Common myeloid progenitor, CD34-positive (primary cell): ENCODE results near the gene DENND1A.

Experiments
- CTCF ChIA-PET: fragments of 350-600 bp; sonication (Branson Sonifier 250); formaldehyde crosslinking; loops from one replicate; lab custom pipeline; 2021; ENCODE audit warnings: antibody characterized with exemption; lab: Charles Lee
- POLR2A ChIA-PET: fragments of 350-600 bp; sonication (Branson Sonifier 250); formaldehyde crosslinking; loops from one replicate; lab custom pipeline; 2021; ENCODE audit warnings: antibody characterized with exemption; lab: Charles Lee
- DNase-seq, 3 donors: peaks; one replicate each; pipeline versions ENCODE4 v3.0.0 to v3.0.0-alpha.2; 2013
- H3K27ac ChIP-seq, 2 experiments: 1 replicate in 1 of 2; 2 replicates in 1 of 2; pipeline ENCODE4 v1.7.0; 2013; ENCODE audit warnings: inconsistent platforms in 2 of 2, low read length in 2 of 2, mild to moderate bottlenecking in 2 of 2, low read depth in 1 of 2, moderate library complexity in 1 of 2; ENCODE audit not compliant: severe bottlenecking in 2 of 2, insufficient read depth in 1 of 2, poor library complexity in 1 of 2
- H3K27me3 ChIP-seq, 5 experiments: replicated peaks in 2 of 5; 1 replicate in 3 of 5; 2 replicates in 2 of 5; pipeline versions ENCODE4 v1.6.1 to v1.7.0; 2013; ENCODE audit warnings: low read length in 4 of 5, mild to moderate bottlenecking in 2 of 5, moderate library complexity in 2 of 5, inconsistent platforms in 1 of 5; ENCODE audit not compliant: insufficient read depth in 5 of 5, control insufficient read depth in 4 of 5
- H3K36me3 ChIP-seq, 4 experiments: 1 replicate in 2 of 4; 2 replicates in 2 of 4; pipeline versions ENCODE4 v1.6.1 to v1.7.0; 2013; ENCODE audit warnings: low read length in 3 of 4, control low read depth in 1 of 4, mild to moderate bottlenecking in 1 of 4; ENCODE audit not compliant: control insufficient read depth in 4 of 4, insufficient read depth in 4 of 4
- H3K4me1 ChIP-seq, 4 experiments: 1 replicate in 3 of 4; 2 replicates in 1 of 4; pipeline versions ENCODE4 v1.6.1 to v1.7.1; 2013; ENCODE audit warnings: low read length in 3 of 4, mild to moderate bottlenecking in 3 of 4, control low read depth in 1 of 4, inconsistent platforms in 1 of 4, moderate library complexity in 1 of 4; ENCODE audit not compliant: control insufficient read depth in 4 of 4, insufficient read depth in 4 of 4; ENCODE audit errors: control extremely low read depth in 1 of 4
- H3K4me3 ChIP-seq, 7 experiments: 1 replicate in 4 of 7; 2 replicates in 3 of 7; pipeline versions ENCODE4 v1.5.1 to v1.7.0; 2013; ENCODE audit warnings: mild to moderate bottlenecking in 7 of 7, low read length in 6 of 7, moderate library complexity in 6 of 7, inconsistent platforms in 2 of 7, low read depth in 2 of 7, control low read depth in 1 of 7; ENCODE audit not compliant: insufficient read depth in 4 of 7, control insufficient read depth in 1 of 7; ENCODE audit errors: extremely low read depth in 1 of 7
- H3K9me3 ChIP-seq, 5 experiments: 1 replicate in 4 of 5; 2 replicates in 1 of 5; pipeline versions ENCODE4 v1.6.1 to v1.7.1; 2013; ENCODE audit warnings: low read length in 4 of 5, mild to moderate bottlenecking in 2 of 5, inconsistent platforms in 1 of 5, low read depth in 1 of 5, moderate library complexity in 1 of 5; ENCODE audit not compliant: control insufficient read depth in 4 of 5, insufficient read depth in 2 of 5; ENCODE audit errors: control extremely low read depth in 1 of 5
- WGBS: methylation state at CpG from one replicate; pipeline ENCODE4 v1.1.5; 2013; ENCODE audit not compliant: insufficient coverage; 5-methylcytosine and 5-hydroxymethylcytosine counted together

The DENND1A gene

DNA sequence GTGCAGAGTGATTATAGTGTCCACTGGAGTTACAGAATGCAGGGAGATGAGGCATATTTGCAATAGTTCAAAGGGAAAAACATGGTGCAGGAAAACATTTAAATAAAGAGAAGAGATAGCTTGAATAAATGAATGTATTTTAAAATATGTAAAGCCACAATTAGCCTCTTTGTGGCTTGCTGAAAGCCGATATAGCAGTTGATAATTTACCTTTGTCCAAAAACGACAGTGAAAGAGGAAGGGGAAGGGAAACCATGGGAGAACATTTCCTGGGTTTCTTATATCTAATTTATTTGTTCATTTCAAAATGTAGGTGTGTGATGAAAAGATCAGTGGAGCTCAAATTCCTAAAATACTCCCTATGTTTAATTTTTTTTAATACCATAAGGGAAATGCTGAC lies 156.1 kb downstream of the DENND1A start:
- no peaks in the 10 kb centered on the region for H3K36me3 ChIP-seq
- CTCF ChIA-PET: no interaction called here
- no peak overlapping the region for H3K27ac ChIP-seq
- H3K9me3 ChIP-seq: no peaks in the 10 kb centered on the region
- POLR2A ChIA-PET: no interaction called here
- H3K4me3 ChIP-seq: no peak overlapping the region
- WGBS: no CpG with 5 or more reads among the region's 2 CpGs
- DNase-seq: no peak
- no peaks in the 10 kb centered on the region for H3K27me3 ChIP-seq
- H3K4me1 ChIP-seq: peaks cover 0 to 20% (median 8%) of the 10 kb centered on the region in 4 experiments

- ChIA-PET CTCF (no interaction called here), POLR2A (no interaction called here)
- Histone ChIP-seq H3K4me1 (peaks cover 0 to 20% (median 8%) of the 10 kb centered on the region in 4 experiments), H3K27ac (no peak overlapping the region), H3K9me3 (no peaks in the 10 kb centered on the region), H3K36me3 (no peaks in the 10 kb centered on the region), H3K27me3 (no peaks in the 10 kb centered on the region), H3K4me3 (no peak overlapping the region)
- WGBS: 100% methylated on average over 1 of the region's 1 CpG
- no peak for DNase-seq
These were observed 157.0 kb downstream of the DENND1A start for GRCh38 chr9:123772967-123773366.

- CTCF ChIA-PET: no interaction called here
- H3K27me3 ChIP-seq: no peaks in the 10 kb centered on the region
- POLR2A ChIA-PET: no interaction called here
- H3K4me1 ChIP-seq: peaks cover 0 to 20% (median 8%) of the 10 kb centered on the region in 4 experiments
- H3K9me3 ChIP-seq: no peaks in the 10 kb centered on the region
- DNase-seq: no peak
- no CpG with 5 or more reads among the region's 3 CpGs for WGBS
- H3K4me3 ChIP-seq: no peak overlapping the region
- no peak overlapping the region for H3K27ac ChIP-seq
- H3K36me3 ChIP-seq: no peaks in the 10 kb centered on the region
These were observed 157.6 kb downstream of the DENND1A start for GRCh38 chr9:123772374-123772773.

DNA sequence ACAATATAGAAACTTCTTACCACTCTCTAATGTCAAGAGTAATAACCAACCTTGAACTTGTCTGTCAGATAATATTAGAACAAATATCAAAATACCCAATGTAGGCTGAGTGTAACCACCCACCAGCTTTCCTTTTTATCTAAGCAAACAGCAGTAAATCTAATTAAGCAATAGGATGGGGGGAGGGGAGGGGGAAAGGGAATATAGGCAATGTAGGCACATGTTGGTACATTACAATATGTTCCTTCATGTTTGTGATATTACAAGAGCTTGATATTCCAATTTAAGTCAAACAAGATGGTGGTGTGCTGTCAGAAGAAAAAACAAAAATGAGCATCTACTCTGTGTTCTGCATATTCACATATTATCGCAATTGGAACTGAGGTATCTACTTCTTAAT lies 158.2 kb downstream of the DENND1A start:
- Histone ChIP-seq H3K27me3 (no peaks in the 10 kb centered on the region), H3K4me1 (peaks cover 0 to 20% (median 8%) of the 10 kb centered on the region in 4 experiments), H3K9me3 (no peaks in the 10 kb centered on the region), H3K36me3 (no peaks in the 10 kb centered on the region), H3K27ac (no peak overlapping the region), H3K4me3 (no peak overlapping the region)
- DNase-seq: no peak
- ChIA-PET POLR2A (no interaction called here), CTCF (no interaction called here)
- WGBS: no CpG with 5 or more reads among the region's 1 CpG

GRCh38 chr9:123769719-123770118 lies 160.2 kb downstream of the DENND1A start:
- WGBS: 94% methylated on average over 5 of the region's 6 CpGs
- CTCF ChIA-PET: no interaction called here
- H3K9me3 ChIP-seq: no peaks in the 10 kb centered on the region
- H3K36me3 ChIP-seq: no peaks in the 10 kb centered on the region
- DNase-seq: no peak
- POLR2A ChIA-PET: no interaction called here
- H3K4me1 ChIP-seq: peaks cover 0 to 14% (median 3%) of the 10 kb centered on the region in 4 experiments
- H3K27ac ChIP-seq: no peak overlapping the region
- H3K4me3 ChIP-seq: no peak overlapping the region
- no peaks in the 10 kb centered on the region for H3K27me3 ChIP-seq

DNA sequence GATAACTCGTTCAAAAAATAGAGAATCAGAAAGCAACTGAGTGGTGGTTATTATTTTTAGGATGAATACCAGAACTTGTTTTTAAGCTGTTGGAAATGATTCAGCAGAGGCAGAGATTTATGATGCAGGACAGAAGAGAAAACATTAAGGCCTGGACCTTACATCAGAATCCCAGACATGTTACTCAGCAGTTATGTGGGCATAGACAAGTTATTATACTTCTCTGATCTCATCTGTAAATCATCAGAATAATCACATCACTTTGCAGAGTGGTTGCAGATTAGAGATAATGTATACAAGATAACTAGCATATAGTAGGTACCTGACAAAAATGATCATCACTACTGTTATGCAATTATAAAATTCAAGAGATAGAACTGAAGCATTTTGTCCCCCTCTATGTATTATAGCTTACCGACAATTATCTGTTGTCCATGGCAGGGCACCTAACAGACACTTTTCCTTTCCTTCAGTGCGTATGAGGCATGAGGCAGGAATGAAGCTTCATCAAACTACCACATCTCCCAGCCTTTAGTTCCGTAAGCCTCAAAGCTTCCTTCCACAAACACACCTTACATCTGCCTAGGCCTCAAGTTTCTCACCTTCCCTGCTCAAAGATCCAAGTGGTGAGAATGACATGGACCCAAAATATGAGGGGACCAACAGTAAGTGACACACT lies 165.9 kb downstream of the DENND1A start:
- H3K36me3 ChIP-seq: peaks cover 0 to 2% (median 0%) of the 10 kb centered on the region in 4 experiments
- H3K9me3 ChIP-seq: no peaks in the 10 kb centered on the region
- H3K27ac ChIP-seq: no peak overlapping the region
- ChIA-PET POLR2A (no interaction called here), CTCF (no interaction called here)
- DNase-seq: no peak
- no peaks in the 10 kb centered on the region for H3K4me1 ChIP-seq
- WGBS: 100% methylated on average over 4 of the region's 4 CpGs
- no peaks in the 10 kb centered on the region for H3K27me3 ChIP-seq
- no peak overlapping the region for H3K4me3 ChIP-seq

GRCh38 chr9:123761905-123762605 lies 167.9 kb downstream of the DENND1A start:
- Histone ChIP-seq H3K9me3 (no peaks in the 10 kb centered on the region), H3K36me3 (peaks cover 0 to 4% (median 2%) of the 10 kb centered on the region in 4 experiments), H3K27ac (no peak overlapping the region), H3K27me3 (no peaks in the 10 kb centered on the region), H3K4me1 (no peaks in the 10 kb centered on the region), H3K4me3 (no peak overlapping the region)
- DNase-seq: no peak
- WGBS: 100% methylated on average over 2 of the region's 4 CpGs
- CTCF ChIA-PET: interaction anchor here (1.2 kb wide), 1 partner anchor 15 kb away, joined by 3 read pairs; no protein-coding TSS in a partner anchor
- POLR2A ChIA-PET: no interaction called here
